K562 (cell line): ENCODE data around the gene IRF1. TPM values are rescaled to one million over a fixed set of nuclear protein-coding genes. Genes with fewer than 3 reads are reported as not detected.

Experiments
- RREB1 ChIP-seq: fragments of 250-450 bp; sonication (Bioruptor Pico); IDR thresholded peaks from 2 replicates; pipeline ENCODE4 v1.4.0; 2020
- ZNF589 ChIP-seq: fragments of 200-800 bp; sonication (Bioruptor generic); IDR thresholded peaks from 2 replicates; pipeline ENCODE4 v1.6.1; 2016; ENCODE audit warnings: low read depth, missing genetic modification characterization, missing compliant biosample characterization
- polyA plus RNA-seq, 8 experiments: library from polyadenylated mRNA; depleted of rRNA in 4 of 8; stranded (reverse) in 5 of 8; unstranded in 3 of 8; fragments of >200 nt; fragmentation: Nextera tagmentation in 2 of 8; fragmentation: Illumina TruSeq in 1 of 8; extraction: Ambion mirVana in 2 of 8; extraction: Trizol in 1 of 8; gene quantifications; 2 replicates each; pipeline versions ENCODE4 v1.2.1 to v1.2.3, GENCODE V29; 2011 to 2014; ENCODE audit warnings: inconsistent platforms in 1 of 8, missing spikeins in 1 of 8
- total RNA-seq, 7 experiments: library from RNA; depleted of rRNA in 6 of 7; stranded (reverse); fragments of >200 nt in 6 of 7; fragmentation: Illumina TruSeq in 2 of 7; extraction: Trizol in 2 of 7; gene quantifications; 2 replicates each; pipeline versions ENCODE4 v1.2.1 to v1.2.3, GENCODE V29; 2011 to 2021; ENCODE audit warnings: low replicate concordance in 1 of 7

IRF1 gene
- total and polyA plus RNA-seq, 9 of the 15 experiments (the other 6 are each of a cell fraction or from before 2014, with no cell fraction given): 1.1 to 12.3 (median 5.9) TPM

- TF ChIP-seq RREB1 (no peak), ZNF589 (CRISPR knock-in tag) (0 out of 2 replicates have a peak, but pooled peaks have one; percentile 8)
- TF ChIP-seq, all 486 proteins: peak for 4
Observed at GRCh38 chr5:132497488-132497997, 7.0 kb upstream of the IRF1 start (continued).
